Heart left ventricle (tissue), 16 donors: ENCODE measurements around the gene PRDM4. TPM values are rescaled to one million over a fixed set of nuclear protein-coding genes. Genes with fewer than 3 reads are reported as not detected.

ENCODE experiments used
- ATAC-seq, 4 donors: fragments of 200-7000 bp; cut with Tn5 transposase; one replicate each; pipeline ENCODE4 v1.9.1; 2020 to 2022; ENCODE audit warnings: moderate library complexity in 4 of 4, mild to moderate bottlenecking in 3 of 4, moderate number of reproducible peaks in 1 of 4
- DNase-seq, 5 donors: peaks; one replicate each; pipeline ENCODE4 v3.0.0-alpha.2; 2020
- H3K27ac ChIP-seq, 12 donors: fragments of 200-600 bp; sonication (generic) in 4 of 12; one replicate each; pipeline versions ENCODE4 v1.5.0 to v1.8.0; 2016 to 2022; ENCODE audit warnings: mild to moderate bottlenecking in 2 of 12
- H3K27me3 ChIP-seq, 9 donors: fragments of 200-600 bp; sonication (generic) in 2 of 9; one replicate each; pipeline versions ENCODE4 v1.5.1 to v1.8.0; 2016 to 2022; ENCODE audit warnings: mild to moderate bottlenecking in 3 of 9
- H3K36me3 ChIP-seq, 9 donors: fragments of 200-600 bp; sonication (generic) in 2 of 9; one replicate each; pipeline versions ENCODE4 v1.5.0 to v1.8.0; 2018 to 2022; ENCODE audit warnings: mild to moderate bottlenecking in 2 of 9
- H3K4me1 ChIP-seq, 12 donors: fragments of 200-600 bp; sonication (generic) in 4 of 12; one replicate each; pipeline versions ENCODE4 v1.5.0 to v1.8.0; 2016 to 2022; ENCODE audit warnings: mild to moderate bottlenecking in 3 of 12
- H3K4me3 ChIP-seq, 12 donors: fragments of 200-600 bp; sonication (generic) in 4 of 12; one replicate each; pipeline versions ENCODE4 v1.5.0 to v1.8.0; 2017 to 2022; ENCODE audit warnings: mild to moderate bottlenecking in 9 of 12, moderate library complexity in 4 of 12
- H3K9me3 ChIP-seq, 12 donors: fragments of 200-600 bp; sonication (generic) in 4 of 12; one replicate each; pipeline versions ENCODE4 v1.5.0 to v1.8.0; 2016 to 2022; ENCODE audit warnings: mild to moderate bottlenecking in 1 of 12
- CTCF ChIP-seq, 12 donors: fragments of 200-600 bp; sonication (generic) in 4 of 12; IDR thresholded peaks; one replicate each; pipeline versions ENCODE4 v1.5.0 to v1.8.0; 2018 to 2022; ENCODE audit warnings: antibody characterized with exemption in 12 of 12, mild to moderate bottlenecking in 5 of 12
- POLR2A ChIP-seq, 2 donors: fragments of 450-650 bp; IDR thresholded peaks; one replicate each; pipeline ENCODE4 v1.6.1; 2017; ENCODE audit warnings: antibody characterized with exemption in 2 of 2, mild to moderate bottlenecking in 2 of 2, moderate library complexity in 2 of 2
- WGBS, 4 donors: extraction: QIAGEN DNeasy Blood & Tissue Kit in 2 of 4; methylation state at CpG; one replicate each; pipeline versions ENCODE4 v1.1.5 to v1.1.7; 2013 to 2018; 5-methylcytosine and 5-hydroxymethylcytosine counted together
- intact Hi-C, 10 donors: fragments of 100-400 bp; cut with DNase I; formaldehyde crosslinking; loops; one replicate each; pipeline versions ENCODE4 v1.11.1 to v1.14.2; 2022
- polyA plus RNA-seq, 2 donors: library from polyadenylated mRNA; stranded (reverse); fragments of 200-250 nt; gene quantifications; one replicate each; pipeline ENCODE4 v1.2.3, GENCODE V29; 2013
- total RNA-seq, 9 donors: library from RNA; depleted of rRNA in 2 of 9; stranded (reverse); fragments of >200 nt in 2 of 9; fragmentation: NEBNext Ultra II Directional in 3 of 9; extraction: Animal tissue kit (Norgen Biotek cat#: 25700) in 3 of 9; gene quantifications; one replicate each; pipeline versions ENCODE4 v1.1.0 to v1.2.4, GENCODE V29; 2016 to 2023
- donor health status: ischemic (EF 13 %, LVEDD 7.1; RV severe dilation, severe dysfunction).
- donor health status: healthy with polysubstance abuse.
- donor health status: DM: no; HTN: yes; CAD: no.
- donor health status: DM: no; HTN: no; CAD: no.
- donor health status: ischemic (EF 25% LVEDD 6.9; RV normal size, moderate dysfunction).
- donor health status: ischemic (EF 25% LVEDD 5.7; RV mildly dilated, moderate dysfunction).
- donor health status: healthy.
- donor health status: DM: yes; HTN: yes; CAD: no.
- donor health status: ischemic (EF 35%, LVEDD 5.7; RV mildly dilated, moderate dysfunction).
- donor health status: nonischemic (EF 11% LVEDD 7.7; RV severe dilation, severe dysfunction).
- donor health status: DM: yes; HTN: yes; CAD: no.
- donor health status: PGD.
- donor health status: ischemic (EF 29% LVEDD 5.4; RV normal size, mild dysfunction).
- donor health status: nonischemic (EF 23%, LVEDD 6.1; RV moderate dilation, normal function).

Gene PRDM4
- total and polyA plus RNA-seq, 11 donors: 5.3 to 24.6 (median 15.0) TPM

- Histone ChIP-seq H3K4me1 (no peaks in the 10 kb centered on the region), H3K27ac (no peak overlapping the region), H3K36me3 (no peaks in the 10 kb centered on the region), H3K9me3 (no peaks in the 10 kb centered on the region), H3K27me3 (peaks cover 0 to 28% (median 0%) of the 10 kb centered on the region in 9 donors), H3K4me3 (no peak overlapping the region)
- 62 to 82% (median 80%) methylated on average over 1 of the region's 1 CpG for WGBS, 4 donors
- intact Hi-C loops: no loop called here
- DNase-seq: no peak
- TF ChIP-seq CTCF (IDR thresholded peaks at IDR 0.05) (no peak), POLR2A (IDR thresholded peaks at IDR 0.05) (no peak)
- no peak for ATAC-seq
These were observed 30.6 kb upstream of the PRDM4 start for GRCh38 chr12:107791465-107792089.

- intact Hi-C loops: no loop called here
- no peak for DNase-seq
- no peaks in the 10 kb centered on the region for H3K4me1 ChIP-seq
- TF ChIP-seq POLR2A (IDR thresholded peaks at IDR 0.05) (no peak), CTCF (IDR thresholded peaks at IDR 0.05) (no peak)
- peaks cover 0 to 10% (median 0%) of the 10 kb centered on the region in 9 donors for H3K27me3 ChIP-seq
- no peaks in the 10 kb centered on the region for H3K9me3 ChIP-seq
- no peaks in the 10 kb centered on the region for H3K36me3 ChIP-seq
- no peak overlapping the region for H3K4me3 ChIP-seq
- no peak for ATAC-seq
- 72 to 81% (median 77%) methylated on average over 17 of the region's 17 CpGs for WGBS, 4 donors
- no peak overlapping the region for H3K27ac ChIP-seq
These were observed 27.9 kb upstream of the PRDM4 start for GRCh38 chr12:107788690-107789458.

GRCh38 chr12:107788281-107788680 lies 27.3 kb upstream of the PRDM4 start:
- DNase-seq (no peak), ATAC-seq (no peak)
- 86 to 91% (median 90%) methylated on average over 2 of the region's 2 CpGs for WGBS, 4 donors
- Histone ChIP-seq H3K36me3 (no peaks in the 10 kb centered on the region), H3K9me3 (no peaks in the 10 kb centered on the region), H3K27ac (no peak overlapping the region), H3K4me1 (no peaks in the 10 kb centered on the region), H3K27me3 (peaks cover 0 to 8% (median 0%) of the 10 kb centered on the region in 9 donors), H3K4me3 (no peak overlapping the region)
- intact Hi-C loops: no loop called here
- TF ChIP-seq POLR2A (IDR thresholded peaks at IDR 0.05) (no peak), CTCF (IDR thresholded peaks at IDR 0.05) (no peak)
